WI38 (cell line): ENCODE data around the gene SCGB1A1.

ENCODE experiments used
- H3K4me3 ChIP-seq: 2 replicates; pipeline ENCODE4 v1.5.1; 2011; ENCODE audit warnings: low read depth, mild to moderate bottlenecking, control low read depth, low read length
- CTCF ChIP-seq: IDR thresholded peaks from 2 replicates; pipeline ENCODE4 v1.5.1; 2012; ENCODE audit warnings: low read depth, mild to moderate bottlenecking, control low read depth, low read length

The SCGB1A1 gene

GRCh38 chr11:62413060-62413696 lies 5.7 kb upstream of the SCGB1A1 start:
- no peak for TF ChIP-seq CTCF
- H3K4me3 ChIP-seq = no peak overlapping the region

- H3K4me3 ChIP-seq = no peak overlapping the region
- TF ChIP-seq CTCF = no peak
These were observed 2.2 kb upstream of the SCGB1A1 start for GRCh38 chr11:62416596-62416995.

- no peak overlapping the region for H3K4me3 ChIP-seq
- TF ChIP-seq CTCF = no peak
These were observed 697 bp upstream of the SCGB1A1 start for GRCh38 chr11:62418136-62418535.

GRCh38 chr11:62419314-62419929 lies 589 bp downstream of the SCGB1A1 start:
- H3K4me3 ChIP-seq = no peak overlapping the region

GRCh38 chr11:62419943-62420342 lies 1.1 kb downstream of the SCGB1A1 start:
- no peak for TF ChIP-seq CTCF
- no peak overlapping the region for H3K4me3 ChIP-seq

More at GRCh38 chr11:62419314-62419929, 589 bp downstream of the SCGB1A1 start:
- TF ChIP-seq CTCF = no peak

GRCh38 chr11:62420882-62421281 lies 2.0 kb downstream of the SCGB1A1 start:
- no peak overlapping the region for H3K4me3 ChIP-seq
- no peak for TF ChIP-seq CTCF

- H3K4me3 ChIP-seq = no peak overlapping the region
- TF ChIP-seq CTCF = no peak
These were observed 3.2 kb downstream of the SCGB1A1 start for GRCh38 chr11:62421996-62422395.
